HepG2 (cell line): ENCODE data around the gene EBLN2. TPM values are rescaled to one million over a fixed set of nuclear protein-coding genes. Genes with fewer than 3 reads are reported as not detected.

Experiments
- ATAC-seq: fragments of 200-7000 bp; cut with Tn5 transposase; 3 replicates; pipeline ENCODE4 v1.9.1; 2020; ENCODE audit warnings: mild to moderate bottlenecking, moderate library complexity
- BruUV-seq: library from RNA; stranded (reverse); fragments of 400-500 nt; replicated peaks from 2 replicates; lab custom pipeline; 2021; lab: Mats Ljungman, UMichigan
- CTCF ChIA-PET: fragments of 300-600 bp; formaldehyde crosslinking; extraction: SDS; loops from one replicate; lab custom pipeline; 2021; ENCODE audit warnings: low total read pairs, inconsistent platforms, low intra/inter-chr PET ratio; lab: Yijun Ruan, JAX
- POLR2A ChIA-PET: fragments of 350-600 bp; sonication (Branson Sonifier 250); formaldehyde crosslinking; loops from one replicate; lab custom pipeline; 2020; ENCODE audit warnings: antibody characterized with exemption, inconsistent platforms; lab: Yijun Ruan, JAX
- DNase-seq: peaks from one replicate; pipeline ENCODE4 v3.0.0-alpha.2; 2015; ENCODE audit warnings: low spot score
- FAIRE-seq: peaks from 3 replicates; lab custom pipeline; 2011; peaks lifted over from hg19 to GRCh38; lab: Jason Lieb, UNC
- H2AFZ ChIP-seq: one replicate; pipeline ENCODE4 v1.6.1; 2011; ENCODE audit warnings: low read length, inconsistent platforms
- H3K27ac ChIP-seq: fragments of 300-600 bp; 3 replicates; pipeline ENCODE4 v1.8.0; 2011; ENCODE audit warnings: mixed run types, mild to moderate bottlenecking, mixed read lengths, low read length, inconsistent platforms; ENCODE audit not compliant: insufficient read depth; ENCODE audit errors: extremely low read length
- H3K27me3 ChIP-seq, 2 experiments: fragments of 200-600 bp in 1 of 2; 2 replicates in 1 of 2; 3 replicates in 1 of 2; pipeline versions ENCODE4 v1.6.0 to v1.8.0; 2011; ENCODE audit warnings: low read length in 2 of 2, mild to moderate bottlenecking in 2 of 2, moderate library complexity in 2 of 2, inconsistent platforms in 1 of 2; ENCODE audit not compliant: insufficient read depth in 2 of 2, control insufficient read depth in 1 of 2
- H3K36me3 ChIP-seq, 2 experiments: fragments of 200-600 bp in 1 of 2; replicated peaks in 1 of 2; 2 replicates in 1 of 2; 3 replicates in 1 of 2; pipeline versions ENCODE4 v1.5.1 to v1.8.0; 2011; ENCODE audit warnings: low read length in 2 of 2, inconsistent platforms in 1 of 2; ENCODE audit not compliant: insufficient read depth in 2 of 2, control insufficient read depth in 1 of 2
- H3K4me1 ChIP-seq: 2 replicates; pipeline ENCODE4 v1.5.1; 2012; ENCODE audit warnings: low read length, inconsistent platforms; ENCODE audit not compliant: insufficient read depth
- H3K4me2 ChIP-seq: 2 replicates; pipeline ENCODE4 v1.6.0; 2011; ENCODE audit warnings: low read depth, low read length, inconsistent platforms
- H3K4me3 ChIP-seq, 3 experiments: fragments of 200-600 bp in 1 of 3; sonication (generic), shearing (Covaris generic) in 1 of 3; replicated peaks in 1 of 3; 2 replicates each; pipeline ENCODE4 v1.5.1; 2011 to 2016; ENCODE audit warnings: low read length in 3 of 3, inconsistent platforms in 2 of 3, low read depth in 2 of 3, mild to moderate bottlenecking in 2 of 3, control low read depth in 1 of 3, mixed read lengths in 1 of 3; ENCODE audit not compliant: insufficient read depth in 1 of 3
- H3K79me2 ChIP-seq: one replicate; pipeline ENCODE4 v1.6.1; 2011; ENCODE audit warnings: low read length, inconsistent platforms; ENCODE audit not compliant: insufficient read depth
- H3K9ac ChIP-seq: 2 replicates; pipeline ENCODE4 v1.6.0; 2011; ENCODE audit warnings: mild to moderate bottlenecking, low read depth, low read length, inconsistent platforms; ENCODE audit not compliant: insufficient read depth
- H3K9me3 ChIP-seq: 2 replicates; pipeline ENCODE4 v1.5.1; 2012; ENCODE audit warnings: mild to moderate bottlenecking, low read length
- H4K20me1 ChIP-seq: 2 replicates; pipeline ENCODE4 v1.6.0; 2011; ENCODE audit warnings: inconsistent platforms, mild to moderate bottlenecking, low read length, moderate library complexity; ENCODE audit not compliant: insufficient read depth
- LBX2 ChIP-seq: sonication (generic); formaldehyde crosslinking; IDR thresholded peaks from 2 replicates; pipeline ENCODE4 v1.5.0; 2020; ENCODE audit warnings: missing genetic modification reagents, mild to moderate bottlenecking, borderline replicate concordance
- NCOA5 ChIP-seq: sonication (generic); formaldehyde crosslinking; IDR thresholded peaks from 2 replicates; pipeline ENCODE4 v1.4.0; 2020; ENCODE audit warnings: missing genetic modification reagents
- SMYD3 ChIP-seq: sonication (generic); formaldehyde crosslinking; IDR thresholded peaks from 2 replicates; pipeline ENCODE4 v1.8.1; 2023; ENCODE audit warnings: mild to moderate bottlenecking, missing genetic modification reagents
- ZFP62 ChIP-seq: sonication (generic); formaldehyde crosslinking; IDR thresholded peaks from 2 replicates; pipeline ENCODE4 v1.4.0; 2020; ENCODE audit warnings: missing genetic modification reagents
- ZNF180 ChIP-seq: sonication (generic); formaldehyde crosslinking; IDR thresholded peaks from 2 replicates; pipeline ENCODE4 v1.4.0; 2020; ENCODE audit warnings: low read depth, missing genetic modification reagents, borderline replicate concordance
- ZNF350 ChIP-seq: sonication (generic); formaldehyde crosslinking; IDR thresholded peaks from 2 replicates; pipeline ENCODE4 v1.4.0; 2020; ENCODE audit warnings: mild to moderate bottlenecking, low read depth, missing genetic modification reagents, borderline replicate concordance
- WGBS: methylation state at CpG from one replicate; pipeline ENCODE4 v1.1.6; 2017; ENCODE audit warnings: low lambda C conversion rate; 5-methylcytosine and 5-hydroxymethylcytosine counted together
- in situ Hi-C: cut with HindIII; loops from 2 replicates; pipeline ENCODE4 v1.10.0; 2017; ENCODE audit warnings: low pct_unique_long_range_greater_than_20kb; ENCODE audit not compliant: extremely low pct_ligation_motif_present
- intact Hi-C: fragments of 100-400 bp; cut with micrococcal nuclease; formaldehyde crosslinking; loops from one replicate; pipeline ENCODE4 v1.10.0; 2022; ENCODE audit not compliant: unreplicated experiment
- polyA plus RNA-seq, 8 experiments: library from polyadenylated mRNA; depleted of rRNA in 3 of 8; stranded (reverse) in 7 of 8; unstranded in 1 of 8; fragments of >200 nt; fragmentation: Illumina TruSeq in 4 of 8; extraction: Trizol in 4 of 8; gene quantifications; 2 replicates each; pipeline versions ENCODE4 v1.2.1 to v1.2.3, GENCODE V29; 2011 to 2016; ENCODE audit warnings: low read depth in 4 of 8, missing spikeins in 1 of 8, mixed read lengths in 1 of 8; ENCODE audit not compliant: insufficient read depth in 1 of 8
- total RNA-seq, 5 experiments: library from RNA; depleted of rRNA; stranded (reverse); fragments of >200 nt; fragmentation: Illumina TruSeq; extraction: Trizol; gene quantifications; 2 replicates each; pipeline ENCODE4 v1.2.3, GENCODE V29; 2016; ENCODE audit warnings: low read depth in 1 of 5
- TF ChIP-seq, protein P1 (sequence below): sonication (generic); formaldehyde crosslinking; IDR thresholded peaks from 2 replicates; pipeline ENCODE4 v1.5.1; 2020; ENCODE audit warnings: mild to moderate bottlenecking, missing genetic modification reagents, borderline replicate concordance

The EBLN2 gene
- total and polyA plus RNA-seq, 2 of the 13 experiments (the other 11 are each of a cell fraction or from before 2014, with no cell fraction given), result 3.3 to 8.3 TPM

DNA sequence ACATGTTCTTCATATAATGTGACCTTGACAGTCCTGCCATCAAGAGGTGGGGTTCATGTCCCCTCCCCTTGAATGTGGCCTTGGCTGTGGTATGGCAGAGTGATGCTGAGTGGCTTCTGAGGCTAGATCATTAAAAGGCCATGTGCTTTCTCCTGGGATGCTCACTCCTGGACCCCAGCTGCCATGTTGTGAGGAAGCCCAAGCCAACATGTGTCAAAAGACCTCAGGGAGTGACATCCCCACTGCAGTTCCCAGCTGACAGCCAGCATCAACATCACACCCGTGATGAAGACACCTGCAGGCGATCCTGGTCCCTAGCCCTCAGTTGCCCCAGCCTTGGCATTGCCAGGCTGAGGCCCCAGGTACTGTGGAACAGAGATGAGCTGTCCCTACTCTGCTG is 36.6 kb downstream of the EBLN2 start:
- FAIRE-seq (no peak), ATAC-seq (no peak), DNase-seq (no peak)
- Histone ChIP-seq H3K4me1 (peaks cover 16% of the 10 kb centered on the region), H4K20me1 (no peaks in the 10 kb centered on the region), H3K36me3 (no peaks in the 10 kb centered on the region), H3K27ac (no peak overlapping the region), H3K4me2 (no peak overlapping the region), H2AFZ (no peak overlapping the region)
- WGBS, result 64% methylated on average over 2 of the region's 2 CpGs
- BruUV-seq, result no TSS peak
- in situ Hi-C loops, result loop anchor here (5.0 to 25.0 kb wide), 2 partner anchors 404 to 1386 kb away; no protein-coding TSS in a partner anchor
- intact Hi-C loops, result no loop called here
- TF ChIP-seq LBX2 (CRISPR knock-in tag), result no peak
- no peak for TF ChIP-seq SMYD3 (CRISPR knock-in tag)
- no peak for TF ChIP-seq NCOA5 (CRISPR knock-in tag)
- no peak for TF ChIP-seq ZNF350
- TF ChIP-seq ZNF180, result no peak
- TF ChIP-seq, all 625 proteins: peak for 0
- no peak overlapping the region for H3K4me3 ChIP-seq
- no peaks in the 10 kb centered on the region for H3K27me3 ChIP-seq
- CTCF ChIA-PET, result no interaction called here
- POLR2A ChIA-PET, result no interaction called here
- H3K9me3 ChIP-seq, result no peaks in the 10 kb centered on the region
- H3K79me2 ChIP-seq, result no peaks in the 10 kb centered on the region
- H3K9ac ChIP-seq, result no peak overlapping the region

GRCh38 chr3:73098873-73099272 is 37.4 kb downstream of the EBLN2 start:
- no peak overlapping the region for H2AFZ ChIP-seq
- no peaks in the 10 kb centered on the region for H3K79me2 ChIP-seq
- H3K4me1 ChIP-seq, result peaks cover 16% of the 10 kb centered on the region
- no peak overlapping the region for H3K9ac ChIP-seq
- ChIA-PET POLR2A (no interaction called here), CTCF (no interaction called here)
- no peak overlapping the region for H3K27ac ChIP-seq
- H3K9me3 ChIP-seq, result no peaks in the 10 kb centered on the region
- 79% methylated on average over 1 of the region's 1 CpG for WGBS
- FAIRE-seq, result no peak
- no peak overlapping the region for H3K4me2 ChIP-seq
- H3K27me3 ChIP-seq, result no peaks in the 10 kb centered on the region
- no peak for TF ChIP-seq ZFP62 (CRISPR knock-in tag)
- TF ChIP-seq, protein P1, sequence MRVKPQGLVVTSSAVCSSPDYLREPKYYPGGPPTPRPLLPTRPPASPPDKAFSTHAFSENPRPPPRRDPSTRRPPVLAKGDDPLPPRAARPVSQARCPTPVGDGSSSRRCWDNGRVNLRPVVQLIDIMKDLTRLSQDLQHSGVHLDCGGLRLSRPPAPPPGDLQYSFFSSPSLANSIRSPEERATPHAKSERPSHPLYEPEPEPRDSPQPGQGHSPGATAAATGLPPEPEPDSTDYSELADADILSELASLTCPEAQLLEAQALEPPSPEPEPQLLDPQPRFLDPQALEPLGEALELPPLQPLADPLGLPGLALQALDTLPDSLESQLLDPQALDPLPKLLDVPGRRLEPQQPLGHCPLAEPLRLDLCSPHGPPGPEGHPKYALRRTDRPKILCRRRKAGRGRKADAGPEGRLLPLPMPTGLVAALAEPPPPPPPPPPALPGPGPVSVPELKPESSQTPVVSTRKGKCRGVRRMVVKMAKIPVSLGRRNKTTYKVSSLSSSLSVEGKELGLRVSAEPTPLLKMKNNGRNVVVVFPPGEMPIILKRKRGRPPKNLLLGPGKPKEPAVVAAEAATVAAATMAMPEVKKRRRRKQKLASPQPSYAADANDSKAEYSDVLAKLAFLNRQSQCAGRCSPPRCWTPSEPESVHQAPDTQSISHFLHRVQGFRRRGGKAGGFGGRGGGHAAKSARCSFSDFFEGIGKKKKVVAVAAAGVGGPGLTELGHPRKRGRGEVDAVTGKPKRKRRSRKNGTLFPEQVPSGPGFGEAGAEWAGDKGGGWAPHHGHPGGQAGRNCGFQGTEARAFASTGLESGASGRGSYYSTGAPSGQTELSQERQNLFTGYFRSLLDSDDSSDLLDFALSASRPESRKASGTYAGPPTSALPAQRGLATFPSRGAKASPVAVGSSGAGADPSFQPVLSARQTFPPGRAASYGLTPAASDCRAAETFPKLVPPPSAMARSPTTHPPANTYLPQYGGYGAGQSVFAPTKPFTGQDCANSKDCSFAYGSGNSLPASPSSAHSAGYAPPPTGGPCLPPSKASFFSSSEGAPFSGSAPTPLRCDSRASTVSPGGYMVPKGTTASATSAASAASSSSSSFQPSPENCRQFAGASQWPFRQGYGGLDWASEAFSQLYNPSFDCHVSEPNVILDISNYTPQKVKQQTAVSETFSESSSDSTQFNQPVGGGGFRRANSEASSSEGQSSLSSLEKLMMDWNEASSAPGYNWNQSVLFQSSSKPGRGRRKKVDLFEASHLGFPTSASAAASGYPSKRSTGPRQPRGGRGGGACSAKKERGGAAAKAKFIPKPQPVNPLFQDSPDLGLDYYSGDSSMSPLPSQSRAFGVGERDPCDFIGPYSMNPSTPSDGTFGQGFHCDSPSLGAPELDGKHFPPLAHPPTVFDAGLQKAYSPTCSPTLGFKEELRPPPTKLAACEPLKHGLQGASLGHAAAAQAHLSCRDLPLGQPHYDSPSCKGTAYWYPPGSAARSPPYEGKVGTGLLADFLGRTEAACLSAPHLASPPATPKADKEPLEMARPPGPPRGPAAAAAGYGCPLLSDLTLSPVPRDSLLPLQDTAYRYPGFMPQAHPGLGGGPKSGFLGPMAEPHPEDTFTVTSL, result no peak
- TF ChIP-seq, all 625 proteins: peak for 0
- Histone ChIP-seq H4K20me1 (no peaks in the 10 kb centered on the region), H3K36me3 (no peaks in the 10 kb centered on the region), H3K4me3 (no peak overlapping the region)
- DNase-seq, result no peak
- intact Hi-C loops (no loop called here), in situ Hi-C loops (loop anchor here (5.0 to 25.0 kb wide), 2 partner anchors 403 to 1387 kb away; no protein-coding TSS in a partner anchor)
- ATAC-seq, result no peak
- BruUV-seq, result no TSS peak
